GM21723 (cell line): ENCODE results near the gene GRIK3.

Experiments
- ATAC-seq: cut with Tn5 transposase; IDR thresholded peaks from one replicate; pipeline ENCODE4 v1.9.1; 2021; ENCODE audit warnings: mild to moderate bottlenecking, moderate library complexity; ENCODE audit not compliant: unreplicated experiment

The GRIK3 gene

DNA sequence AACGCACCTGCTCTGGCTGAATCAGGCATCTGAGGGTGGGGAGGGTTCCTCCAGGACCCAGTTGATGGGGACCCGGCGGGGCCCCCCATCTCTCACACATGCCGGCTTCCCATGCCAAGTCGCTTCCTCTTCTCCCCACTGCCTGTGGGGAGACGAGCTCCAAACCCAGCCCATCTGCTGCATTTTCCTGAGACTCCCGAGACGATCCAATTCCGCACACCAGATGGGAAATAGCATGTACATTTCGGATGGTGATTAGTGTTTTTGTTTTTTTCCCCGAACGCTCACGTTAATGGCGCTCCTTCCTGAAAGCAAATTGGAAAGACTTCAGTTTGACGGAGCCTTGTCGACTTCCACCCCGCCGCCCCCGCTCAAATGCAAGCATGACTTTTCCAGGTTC lies 13.2 kb upstream of the GRIK3 start:
- no peak for ATAC-seq

- ATAC-seq, result no peak
Measured at GRCh38 chr1:37043101-37043500, 8.8 kb upstream of the GRIK3 start.

DNA sequence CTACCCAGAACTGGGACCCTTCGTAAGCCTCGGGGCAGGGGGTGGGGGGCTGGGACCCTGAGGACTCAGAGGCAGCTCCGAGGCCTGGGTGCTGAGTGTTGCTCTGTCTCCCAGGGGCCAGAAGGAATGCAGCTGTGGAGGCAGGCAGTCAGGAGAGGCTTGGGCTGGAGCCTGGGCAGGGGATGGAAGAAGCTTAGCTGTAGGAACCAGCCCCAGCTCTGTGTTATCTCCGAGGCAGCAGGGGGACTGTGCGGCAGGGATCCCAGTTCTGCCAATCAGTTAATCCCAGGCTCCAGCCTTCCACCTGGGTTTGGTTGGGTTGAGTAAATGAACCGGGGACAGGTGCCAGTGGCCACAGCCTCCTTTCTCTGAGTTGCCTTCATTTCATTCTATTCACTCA lies 8.2 kb upstream of the GRIK3 start:
- no peak for ATAC-seq

- no peak for ATAC-seq
Measured at GRCh38 chr1:37041483-37041882, 7.2 kb upstream of the GRIK3 start.

DNA sequence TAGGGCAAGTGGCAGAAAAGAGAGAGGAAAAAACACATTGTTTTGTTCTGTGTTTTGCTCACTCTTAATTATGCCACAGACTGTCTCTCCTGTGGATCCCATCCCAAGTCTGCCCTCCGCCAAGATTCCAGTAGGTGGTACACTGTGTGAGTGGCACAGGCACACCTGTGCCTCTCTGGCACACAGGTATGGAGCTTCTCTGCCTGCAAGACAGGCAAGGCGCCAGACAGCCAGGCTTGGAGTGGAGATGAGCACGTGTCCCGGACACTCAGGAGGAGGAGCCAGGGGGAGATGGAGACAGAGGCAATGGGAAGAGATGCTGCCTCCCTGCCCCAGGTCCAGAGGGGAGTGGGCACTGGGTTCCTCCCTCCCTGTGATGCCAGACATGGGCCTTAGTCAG lies 6.5 kb upstream of the GRIK3 start:
- no peak for ATAC-seq

DNA sequence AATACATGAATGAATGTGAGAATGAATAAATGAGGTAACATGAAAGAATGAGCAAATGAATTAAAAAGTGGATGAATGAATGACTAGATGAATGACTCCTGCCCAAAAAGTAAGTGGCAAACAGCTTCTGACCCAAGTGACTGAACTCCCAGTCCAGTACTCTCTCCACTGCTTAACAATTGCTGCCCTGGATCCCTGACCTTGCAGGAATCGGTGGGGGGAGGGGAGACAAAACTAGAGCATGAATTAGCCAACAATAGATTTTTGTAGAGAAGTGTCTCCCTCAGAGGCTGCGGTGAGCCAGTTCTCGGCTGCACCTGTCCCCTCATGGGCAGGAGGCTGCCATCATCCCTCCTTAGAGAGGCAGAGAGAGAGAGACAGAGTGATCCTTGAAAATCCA lies 5.9 kb upstream of the GRIK3 start:
- ATAC-seq, result no peak

DNA sequence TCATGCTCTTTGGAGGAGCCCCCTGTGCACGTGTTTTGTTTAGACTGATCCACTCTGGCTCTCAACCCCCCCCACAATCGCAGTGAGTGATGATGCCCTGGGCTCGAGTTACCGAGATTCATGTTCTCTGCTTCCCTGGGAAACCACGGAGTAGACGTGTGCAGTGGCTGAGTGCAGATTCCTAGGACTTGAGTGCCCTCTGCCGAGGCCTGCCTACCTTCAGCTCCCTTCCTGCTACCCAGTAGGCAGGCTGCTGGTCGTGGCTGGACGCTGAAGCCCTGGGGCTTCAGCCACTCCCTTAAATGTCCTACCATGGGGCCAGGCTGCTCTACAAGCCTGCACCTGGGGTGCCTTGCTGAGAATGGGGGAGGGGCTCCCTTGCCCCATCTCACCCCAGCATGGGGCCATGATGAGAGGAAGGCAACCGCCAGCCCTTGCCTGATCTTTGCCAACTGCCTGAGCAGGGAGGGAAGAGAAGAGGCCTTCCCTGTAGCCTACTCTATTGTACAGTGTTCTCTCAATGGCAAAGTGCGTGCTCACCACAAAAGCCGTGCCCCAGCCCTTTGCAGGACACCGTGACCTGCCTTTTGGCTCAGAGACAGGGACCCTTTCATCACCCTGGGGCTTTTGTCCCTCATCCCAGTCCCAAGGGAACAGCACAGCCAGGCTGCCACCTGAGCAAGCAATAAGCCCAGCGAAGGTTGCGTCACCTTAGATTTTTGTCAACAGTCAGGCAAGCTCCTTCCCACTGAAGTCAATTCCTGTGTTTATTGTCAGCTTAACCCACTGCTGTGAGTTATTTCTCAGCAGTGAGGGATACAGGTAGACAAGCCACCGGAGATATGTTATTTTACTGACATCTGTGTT lies 4.1 kb upstream of the GRIK3 start:
- no peak for ATAC-seq

- ATAC-seq, result no peak
Measured at GRCh38 chr1:37037690-37038089, 3.4 kb upstream of the GRIK3 start.

DNA sequence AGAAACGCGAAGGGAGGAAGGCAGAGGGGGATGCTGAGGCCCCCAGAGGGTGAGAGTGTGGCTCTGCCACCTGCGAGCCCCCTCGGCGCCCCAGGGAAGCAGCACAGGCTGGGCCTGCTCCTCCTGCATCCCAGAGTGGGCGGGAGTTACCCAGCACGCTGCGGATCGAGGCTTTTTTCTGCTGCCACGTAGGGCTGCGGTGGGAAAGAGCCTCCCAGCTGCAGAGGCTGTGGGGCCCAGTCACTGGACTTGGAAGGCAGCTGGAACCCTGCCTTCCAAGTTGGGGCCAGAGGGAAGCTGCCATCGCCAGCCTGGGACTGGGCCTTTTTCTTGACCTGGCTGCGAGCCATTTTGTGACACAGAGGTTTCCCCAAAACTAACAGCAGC lies 2.3 kb upstream of the GRIK3 start:
- no peak for ATAC-seq

GRCh38 chr1:37035796-37036666 lies 1.7 kb upstream of the GRIK3 start:
- ATAC-seq, result no peak

- ATAC-seq, result no peak
Measured at GRCh38 chr1:37035014-37035691, 838 bp upstream of the GRIK3 start.

DNA sequence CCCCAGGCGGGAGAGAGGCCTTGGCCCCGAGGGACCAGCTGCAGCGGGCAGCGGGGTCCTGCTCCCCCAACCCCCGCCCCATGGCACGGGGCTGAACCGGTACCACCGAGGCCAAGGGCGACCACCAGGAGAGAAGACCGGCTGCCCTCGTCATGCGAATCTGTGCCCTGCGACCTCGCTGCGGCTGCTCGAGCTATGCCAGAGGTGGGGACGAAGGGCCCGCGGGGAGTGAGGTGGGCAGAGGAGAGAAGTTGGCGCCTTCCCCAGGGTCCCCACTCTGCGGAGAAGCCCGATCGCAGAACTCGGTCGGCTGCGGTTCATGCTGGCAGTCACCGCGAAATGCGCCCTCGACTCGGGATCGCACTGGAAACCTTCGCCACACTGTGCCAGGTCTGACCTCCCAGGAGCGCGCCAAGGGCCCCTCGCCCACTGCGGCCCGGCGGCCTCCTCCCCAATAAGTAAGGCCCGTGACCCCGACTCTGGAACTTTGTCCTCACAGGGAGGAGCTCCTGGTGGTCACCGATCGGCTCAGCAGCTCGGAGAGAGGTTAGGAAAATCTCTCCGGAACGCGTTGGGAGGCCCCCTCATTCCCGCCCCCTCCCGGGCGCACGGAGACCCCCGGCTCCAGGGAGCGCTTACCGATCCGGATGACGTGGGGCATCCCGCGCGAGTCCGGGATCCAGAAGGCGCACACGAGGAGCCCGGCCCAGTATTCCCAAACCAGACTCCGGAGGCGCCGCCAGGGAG lies 787 bp downstream of the GRIK3 start:
- ATAC-seq, result no peak

GRCh38 chr1:37032660-37033354 lies 1.5 kb downstream of the GRIK3 start:
- no peak for ATAC-seq

GRCh38 chr1:37031871-37032270 lies 2.4 kb downstream of the GRIK3 start:
- no peak for ATAC-seq

DNA sequence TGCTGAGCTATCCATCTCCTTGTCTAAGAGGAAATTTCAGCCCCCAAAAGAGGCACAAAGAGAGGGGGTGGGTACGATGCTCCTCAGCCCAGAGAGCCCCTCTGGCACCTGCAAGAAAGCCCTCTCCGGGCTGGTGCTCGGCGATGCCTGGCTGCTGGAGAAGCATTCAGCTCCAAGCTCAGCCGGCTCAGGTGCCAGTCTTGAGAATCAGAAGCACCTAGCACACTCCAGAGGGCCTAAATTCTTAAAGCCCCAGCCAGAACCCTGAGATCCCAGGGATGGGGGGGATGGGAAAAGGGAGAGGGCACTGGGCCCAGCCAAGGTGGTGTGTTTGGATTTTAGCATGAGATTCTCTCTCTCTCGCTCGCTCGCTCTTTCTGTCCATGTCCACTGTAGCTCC lies 2.9 kb downstream of the GRIK3 start:
- ATAC-seq, result no peak

DNA sequence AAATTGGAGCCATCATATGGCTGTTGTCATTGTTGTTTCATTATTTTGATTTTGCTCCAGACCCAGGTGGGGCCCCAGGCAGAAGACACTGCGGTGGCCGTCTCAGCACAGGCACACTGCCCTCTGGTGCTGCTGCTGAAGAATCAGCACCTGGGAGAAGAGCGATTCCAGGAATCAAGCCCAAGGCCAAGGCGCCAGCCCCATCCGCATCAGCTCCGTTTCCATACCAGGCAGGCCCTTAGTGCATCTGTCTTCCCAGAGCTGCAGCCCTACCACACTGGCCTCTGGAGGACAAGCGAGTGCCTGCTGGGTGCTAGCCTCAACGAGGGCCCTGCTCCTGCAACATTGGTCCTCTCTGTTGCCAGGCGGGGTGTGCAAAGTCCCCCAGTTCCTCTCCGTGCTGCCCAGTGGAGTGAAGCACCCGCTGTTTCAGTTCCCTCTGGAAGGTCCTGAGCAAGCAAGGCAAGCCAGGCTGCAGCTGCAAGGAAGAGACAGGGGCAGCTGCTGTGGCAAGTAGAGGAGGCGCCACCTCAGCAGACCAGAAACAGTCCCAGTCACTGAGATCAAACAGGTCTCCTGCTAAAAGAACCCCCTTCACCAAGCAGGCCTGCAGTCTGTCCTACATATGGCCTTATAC lies 5.2 kb downstream of the GRIK3 start:
- ATAC-seq, result no peak

DNA sequence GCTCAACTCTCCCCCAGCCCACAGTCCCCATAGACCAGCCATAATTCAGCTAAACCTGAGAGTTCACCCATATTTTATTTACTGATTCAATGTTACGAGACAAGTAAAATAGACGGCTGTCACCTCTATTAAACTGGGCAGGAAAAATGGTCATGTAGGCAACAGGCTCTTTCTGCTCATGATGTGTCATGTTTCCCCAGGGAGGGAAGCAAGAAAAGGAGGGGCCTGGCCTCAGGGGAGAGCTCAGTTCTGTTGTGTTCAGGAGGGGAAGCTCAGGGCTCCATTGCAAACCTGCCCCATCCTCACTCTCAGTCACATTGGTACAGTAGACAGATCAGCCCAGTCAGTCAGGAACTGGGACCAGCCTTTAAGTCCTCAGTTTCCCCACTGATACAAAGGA lies 12.8 kb downstream of the GRIK3 start:
- ATAC-seq, result no peak

- no peak for ATAC-seq
Measured at GRCh38 chr1:37020653-37021277, 13.6 kb downstream of the GRIK3 start.

GRCh38 chr1:37018510-37018909 lies 15.8 kb downstream of the GRIK3 start:
- ATAC-seq, result no peak
